GM18502 (cell line): Measurements from ENCODE around the gene NAGS.
"Not testable (repeated sequence)": the region's sequence is repeated elsewhere in the genome, so short reads cannot be mapped to it uniquely, and the experiment has no call there.

Source experiments
- ATAC-seq: cut with Tn5 transposase; IDR thresholded peaks from one replicate; pipeline ENCODE4 v1.9.1; 2021; ENCODE audit warnings: mild to moderate bottlenecking; ENCODE audit not compliant: unreplicated experiment, poor library complexity

Gene NAGS, protein sequence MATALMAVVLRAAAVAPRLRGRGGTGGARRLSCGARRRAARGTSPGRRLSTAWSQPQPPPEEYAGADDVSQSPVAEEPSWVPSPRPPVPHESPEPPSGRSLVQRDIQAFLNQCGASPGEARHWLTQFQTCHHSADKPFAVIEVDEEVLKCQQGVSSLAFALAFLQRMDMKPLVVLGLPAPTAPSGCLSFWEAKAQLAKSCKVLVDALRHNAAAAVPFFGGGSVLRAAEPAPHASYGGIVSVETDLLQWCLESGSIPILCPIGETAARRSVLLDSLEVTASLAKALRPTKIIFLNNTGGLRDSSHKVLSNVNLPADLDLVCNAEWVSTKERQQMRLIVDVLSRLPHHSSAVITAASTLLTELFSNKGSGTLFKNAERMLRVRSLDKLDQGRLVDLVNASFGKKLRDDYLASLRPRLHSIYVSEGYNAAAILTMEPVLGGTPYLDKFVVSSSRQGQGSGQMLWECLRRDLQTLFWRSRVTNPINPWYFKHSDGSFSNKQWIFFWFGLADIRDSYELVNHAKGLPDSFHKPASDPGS

DNA sequence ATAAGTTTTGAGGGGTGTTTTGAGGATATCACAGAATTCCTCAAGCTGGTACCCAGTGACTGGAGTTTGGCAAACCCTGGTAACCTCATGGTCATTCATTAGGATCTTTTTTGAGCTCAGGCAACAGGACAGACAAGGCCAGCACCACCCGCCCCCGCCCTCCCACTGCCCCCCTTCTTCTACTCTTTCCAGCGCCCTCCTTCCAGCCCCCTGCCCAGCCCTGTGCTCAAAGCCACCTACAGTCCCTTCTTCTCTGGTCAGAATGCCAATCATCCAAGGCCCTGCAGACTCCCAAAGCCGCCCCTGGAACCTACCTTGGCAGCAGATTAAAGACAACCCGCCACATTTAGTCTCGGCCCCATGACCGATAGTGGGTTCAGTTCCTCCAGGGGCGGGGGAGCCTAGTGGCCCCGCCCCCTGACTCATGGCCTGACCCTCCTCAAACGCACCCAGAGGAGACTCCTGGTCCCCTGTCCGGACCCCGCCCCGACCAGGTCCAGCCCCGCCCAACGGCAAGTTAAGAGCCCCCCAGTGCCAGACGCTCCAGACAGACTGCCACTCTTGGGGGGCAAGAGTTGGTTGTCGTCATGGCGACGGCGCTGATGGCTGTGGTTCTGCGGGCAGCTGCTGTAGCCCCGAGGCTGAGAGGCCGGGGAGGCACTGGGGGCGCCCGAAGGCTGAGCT is at the start of gene NAGS:
Gene NAGS, plus strand, starts transcription at position 546 of the 684 bp plus-strand sequence. Its CDS starts 42 bp downstream, at position 588.
- ATAC-seq = no peak

DNA sequence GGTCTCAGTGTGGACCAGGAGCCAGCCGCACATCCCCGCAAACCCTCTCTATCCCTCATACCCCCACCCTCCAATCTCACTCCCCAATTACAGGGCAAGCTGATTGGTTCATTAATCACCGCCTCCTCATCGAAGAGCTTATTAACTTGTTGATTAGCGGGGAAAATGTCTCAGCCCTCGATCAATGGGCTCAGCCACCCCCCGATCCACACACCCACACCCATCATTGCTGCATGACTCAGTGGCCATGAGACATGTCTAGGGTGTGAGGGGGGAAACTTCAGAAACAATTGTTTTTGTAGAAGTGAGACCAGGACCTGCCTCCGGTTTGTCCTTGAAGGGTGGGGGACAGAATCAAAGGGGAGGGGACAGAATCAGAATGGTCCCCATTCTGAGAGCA is 48.2 kb upstream of the NAGS start:
- ATAC-seq = no peak

DNA sequence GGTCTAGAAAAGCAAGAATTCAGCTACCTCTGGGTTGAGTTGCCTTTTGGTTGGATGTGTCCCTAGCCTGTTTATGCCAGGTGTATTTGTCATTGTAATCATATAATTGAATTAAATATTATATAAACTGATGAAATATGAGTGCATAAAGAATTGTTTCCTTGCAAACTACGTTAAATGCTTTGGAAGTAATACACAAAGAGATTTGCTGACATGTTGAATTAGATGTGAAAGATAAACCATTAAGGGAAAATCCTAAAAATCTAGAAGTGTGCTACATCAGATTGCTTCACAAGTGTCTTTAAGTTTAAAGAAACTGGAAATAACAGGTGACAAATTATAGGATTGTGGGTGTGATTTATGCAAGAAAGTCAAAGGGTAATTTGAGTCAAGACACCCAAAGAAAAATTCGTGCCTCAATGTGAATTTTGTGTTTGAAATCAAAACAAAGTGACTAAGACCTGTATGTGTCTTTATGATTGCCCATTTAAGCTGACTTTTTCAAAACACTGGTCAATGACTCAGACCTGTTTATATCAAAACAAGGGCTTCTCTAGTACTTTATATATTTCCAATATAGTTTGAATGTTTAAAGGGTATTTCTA is 45.6 kb upstream of the NAGS start:
- ATAC-seq = no peak

DNA sequence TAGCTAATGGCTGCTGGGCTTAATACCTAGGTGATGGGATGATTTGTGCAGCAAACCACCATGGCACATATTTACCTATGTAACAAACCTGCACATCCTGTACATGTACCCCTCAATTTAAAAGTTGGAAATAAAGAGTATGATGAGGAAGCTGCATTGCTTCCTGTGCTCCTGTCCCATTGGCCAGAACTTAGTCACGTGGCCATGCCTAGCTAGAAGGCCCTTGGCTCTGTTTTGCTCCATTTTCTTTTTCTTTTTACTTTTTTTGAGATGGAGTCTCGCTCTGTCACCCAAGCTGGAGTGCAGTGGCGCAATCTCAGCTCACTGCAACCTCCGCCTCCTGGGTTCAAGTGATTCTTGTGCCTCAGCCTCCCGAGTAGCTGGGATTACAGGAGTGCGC is 43.1 kb upstream of the NAGS start:
- not testable (repeated sequence) for ATAC-seq

DNA sequence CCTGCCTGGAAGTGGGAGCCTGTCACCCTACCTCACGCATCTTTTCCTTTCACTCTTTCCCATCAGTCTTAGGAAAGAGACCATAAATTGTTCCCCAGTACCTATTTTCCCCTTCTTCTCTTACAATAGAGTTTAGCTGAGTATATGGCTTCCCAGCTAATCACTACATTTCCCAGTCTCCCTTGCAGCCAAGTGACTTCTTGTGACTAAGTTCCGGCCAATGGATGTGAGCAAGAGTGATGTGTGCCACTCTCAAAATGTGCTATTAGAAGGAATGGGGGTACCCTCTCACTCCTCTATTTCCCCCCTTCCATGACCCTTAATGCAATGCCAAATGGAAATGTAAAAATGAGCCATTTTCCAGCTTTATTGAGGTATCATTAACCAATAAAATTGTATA is 42.5 kb upstream of the NAGS start:
- no peak for ATAC-seq

DNA sequence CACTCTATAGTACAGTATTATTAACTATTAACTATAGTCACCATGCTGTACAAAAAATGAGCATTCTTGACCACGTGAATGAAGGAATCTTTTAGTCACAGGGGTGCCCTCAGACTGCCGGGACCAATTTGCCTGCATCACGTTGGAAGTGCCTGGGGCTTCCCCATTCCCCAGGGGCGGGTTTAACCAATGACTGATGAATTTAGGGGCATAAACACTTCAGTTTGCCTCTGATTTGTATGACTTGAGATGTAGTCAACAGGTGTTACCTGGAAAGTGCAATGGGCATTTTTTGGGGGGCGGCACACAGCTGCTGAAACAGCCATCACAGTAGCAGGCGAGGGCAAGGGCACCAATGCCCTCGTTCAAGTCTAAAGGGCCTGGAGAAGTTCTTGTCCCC is 41.9 kb upstream of the NAGS start:
- ATAC-seq = no peak

DNA sequence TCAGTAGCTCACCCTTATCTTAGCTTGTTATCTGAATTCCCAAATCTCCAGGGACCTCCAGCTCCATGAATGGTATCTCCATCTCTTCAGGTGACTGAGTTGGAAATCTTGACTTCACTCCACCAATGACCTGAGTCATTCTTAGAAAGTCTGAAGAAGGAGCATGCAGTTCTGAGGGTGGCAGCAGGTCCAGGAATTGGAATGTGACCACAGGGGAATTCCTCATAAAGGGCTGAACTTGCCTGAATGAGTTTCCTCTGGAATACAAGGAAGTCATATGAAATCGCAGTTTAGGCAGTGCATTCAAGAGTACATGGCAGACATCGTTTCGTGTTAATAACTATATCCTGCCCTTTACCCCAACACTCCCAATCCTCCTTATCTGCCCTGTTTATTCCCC is 38.1 kb upstream of the NAGS start:
- no peak for ATAC-seq

DNA sequence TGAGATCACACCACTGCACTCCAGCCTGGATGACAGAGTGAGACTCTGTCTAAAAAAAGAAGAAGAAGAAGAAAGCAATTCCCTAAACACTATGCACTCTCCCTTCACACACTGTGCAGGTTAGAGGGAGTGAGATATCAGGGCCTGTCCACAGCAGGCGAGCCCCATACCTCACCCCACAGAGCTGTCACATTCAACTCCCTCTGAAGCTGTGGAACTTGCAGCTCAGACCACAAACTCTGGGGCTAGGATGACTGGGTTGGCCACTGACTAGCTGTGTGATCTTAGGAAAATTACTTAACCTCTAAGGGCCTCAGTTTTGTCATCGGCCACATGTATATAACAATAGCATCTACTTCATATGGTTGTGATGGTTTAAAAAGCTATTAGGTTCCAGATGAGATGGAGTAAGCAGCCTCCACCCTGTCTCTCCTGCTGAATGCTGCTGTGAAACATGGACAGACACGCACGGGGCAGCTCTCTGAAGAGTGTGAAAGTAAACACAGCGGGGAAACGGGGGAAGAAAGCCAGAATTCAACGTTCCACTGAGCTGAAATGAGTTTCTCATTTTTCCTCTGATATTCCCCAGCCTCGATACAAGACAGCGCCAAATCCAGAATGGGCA is 37.1 kb upstream of the NAGS start:
- ATAC-seq = no peak

DNA sequence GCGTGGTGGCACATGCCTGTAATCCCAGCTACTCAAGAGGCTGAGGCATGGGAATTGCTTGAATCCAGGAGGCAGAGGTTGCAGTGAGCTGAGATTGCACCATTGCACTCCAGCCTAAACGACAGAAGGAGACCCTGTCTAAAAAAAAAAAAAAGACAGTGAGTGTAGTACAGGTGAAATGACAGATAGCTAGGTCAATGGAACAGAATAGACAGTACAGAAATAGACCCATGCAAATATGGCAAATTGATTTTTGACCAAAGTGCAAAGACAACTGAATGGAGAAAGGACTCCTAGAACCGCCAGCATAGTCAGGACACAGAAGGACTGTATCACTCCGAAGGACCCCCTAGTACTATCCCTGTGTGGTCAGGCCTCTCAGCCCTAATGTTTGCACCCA is 34.1 kb upstream of the NAGS start:
- ATAC-seq = no peak

DNA sequence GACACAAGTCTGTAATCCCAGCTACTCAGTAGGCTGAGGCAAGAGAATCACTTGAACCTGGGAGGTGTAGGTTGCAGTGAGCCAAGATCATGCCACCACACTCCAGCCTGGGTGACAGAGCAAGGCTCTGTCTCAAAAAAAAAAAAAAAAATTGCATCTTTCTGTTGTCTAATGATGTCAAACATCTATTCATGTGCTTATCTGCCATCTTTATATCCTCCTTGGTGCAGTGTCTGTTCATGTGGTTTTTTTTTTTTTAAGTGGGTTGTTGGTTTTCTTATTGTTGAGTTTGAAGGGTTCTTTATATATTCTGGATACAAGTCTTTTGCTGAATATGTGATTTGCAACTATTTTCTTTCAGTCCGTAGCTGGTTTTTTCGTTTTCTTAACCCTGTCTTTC is 33.0 kb upstream of the NAGS start:
- ATAC-seq = not testable (repeated sequence)

DNA sequence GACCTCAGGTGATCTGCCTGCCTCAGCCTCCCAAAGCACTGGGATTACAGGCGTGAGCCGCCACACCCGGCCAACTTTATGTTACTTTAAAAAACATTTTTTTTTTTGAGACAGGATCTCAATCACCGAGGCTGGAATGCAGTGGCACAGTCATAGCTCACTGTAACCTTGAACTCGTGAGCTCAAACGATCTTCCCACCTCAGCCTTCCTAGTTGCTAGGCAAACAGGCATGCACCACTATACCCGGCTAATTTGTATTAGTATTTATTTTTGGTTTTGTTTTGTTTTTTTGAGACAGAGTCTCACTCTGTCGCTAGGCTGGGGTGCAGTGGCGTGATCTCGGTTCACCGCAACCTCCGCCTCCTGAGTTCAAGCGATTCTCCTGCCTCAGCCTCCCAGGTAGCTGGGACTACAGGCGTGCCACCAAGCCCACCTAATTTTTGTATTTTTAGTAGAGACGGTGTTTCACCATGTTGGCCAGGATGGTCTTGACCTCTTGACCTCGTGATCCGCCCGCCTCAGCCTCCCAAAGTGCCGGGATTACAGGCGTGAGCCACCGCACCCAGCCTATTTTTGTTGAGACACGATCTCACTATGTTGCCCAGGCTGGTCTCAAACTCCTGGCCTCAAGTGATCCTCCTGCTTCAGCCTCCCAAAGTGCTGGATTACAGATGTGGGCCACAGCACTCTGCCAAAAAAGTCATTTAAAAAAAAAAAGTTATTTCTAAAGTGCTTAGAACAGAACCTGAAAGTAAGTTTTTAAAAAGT is 31.8 kb upstream of the NAGS start:
- ATAC-seq = not testable (repeated sequence)

DNA sequence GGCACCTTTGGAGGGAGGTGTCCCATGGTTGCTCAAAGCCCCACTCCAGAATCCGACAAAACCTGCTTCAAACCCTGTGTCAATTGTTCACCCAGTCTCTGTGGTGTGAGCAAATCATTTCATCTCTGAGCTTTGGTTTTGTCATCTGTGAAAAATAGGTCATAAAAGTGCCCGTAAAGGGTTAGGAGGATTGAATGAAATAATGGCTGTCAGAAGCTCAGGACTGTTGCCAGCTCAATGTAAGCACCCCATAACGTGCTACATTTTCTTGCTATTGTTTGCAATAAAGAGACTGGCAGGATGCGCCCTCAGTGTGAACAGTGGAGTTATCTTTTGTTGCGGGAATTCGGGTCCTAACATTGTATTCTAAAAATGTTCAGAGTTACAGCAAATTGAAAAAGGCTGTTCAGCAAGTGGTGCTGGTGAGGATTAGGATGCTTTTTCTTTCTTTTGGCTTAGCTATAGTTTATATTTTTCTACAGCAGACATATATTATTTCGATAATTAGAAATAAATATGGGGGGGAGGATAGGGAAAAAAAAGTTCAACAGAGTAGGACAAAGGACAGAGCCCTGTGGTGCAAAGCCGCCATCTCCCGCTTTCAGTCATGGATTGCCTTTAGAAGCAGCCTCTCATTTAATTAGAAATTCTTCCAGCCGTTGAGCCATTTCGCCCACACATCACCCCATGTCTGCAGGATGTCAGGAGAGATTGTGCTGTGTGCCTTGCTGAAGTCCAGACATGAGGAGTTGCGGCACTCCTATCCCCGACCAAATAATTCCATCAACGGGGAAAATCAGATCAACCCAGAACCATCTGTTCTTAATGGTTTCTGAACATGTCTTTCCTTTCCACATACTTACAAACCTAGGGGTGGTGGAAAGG is 29.8 kb upstream of the NAGS start:
- ATAC-seq = no peak

DNA sequence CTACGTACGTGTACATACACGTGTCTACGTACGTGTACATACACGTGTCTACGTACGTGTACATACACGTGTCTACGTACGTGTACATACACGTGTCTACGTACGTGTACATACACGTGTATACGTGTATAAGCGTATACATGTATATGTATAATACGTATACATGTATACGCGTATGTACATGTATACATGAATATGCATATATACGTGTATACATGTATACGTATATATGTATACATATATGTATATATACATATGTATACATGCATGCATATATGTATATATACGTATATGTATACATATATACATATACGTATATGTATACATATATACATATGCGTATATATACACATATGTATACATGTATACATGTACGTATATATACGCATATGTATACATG is 28.5 kb upstream of the NAGS start:
- ATAC-seq = no peak

DNA sequence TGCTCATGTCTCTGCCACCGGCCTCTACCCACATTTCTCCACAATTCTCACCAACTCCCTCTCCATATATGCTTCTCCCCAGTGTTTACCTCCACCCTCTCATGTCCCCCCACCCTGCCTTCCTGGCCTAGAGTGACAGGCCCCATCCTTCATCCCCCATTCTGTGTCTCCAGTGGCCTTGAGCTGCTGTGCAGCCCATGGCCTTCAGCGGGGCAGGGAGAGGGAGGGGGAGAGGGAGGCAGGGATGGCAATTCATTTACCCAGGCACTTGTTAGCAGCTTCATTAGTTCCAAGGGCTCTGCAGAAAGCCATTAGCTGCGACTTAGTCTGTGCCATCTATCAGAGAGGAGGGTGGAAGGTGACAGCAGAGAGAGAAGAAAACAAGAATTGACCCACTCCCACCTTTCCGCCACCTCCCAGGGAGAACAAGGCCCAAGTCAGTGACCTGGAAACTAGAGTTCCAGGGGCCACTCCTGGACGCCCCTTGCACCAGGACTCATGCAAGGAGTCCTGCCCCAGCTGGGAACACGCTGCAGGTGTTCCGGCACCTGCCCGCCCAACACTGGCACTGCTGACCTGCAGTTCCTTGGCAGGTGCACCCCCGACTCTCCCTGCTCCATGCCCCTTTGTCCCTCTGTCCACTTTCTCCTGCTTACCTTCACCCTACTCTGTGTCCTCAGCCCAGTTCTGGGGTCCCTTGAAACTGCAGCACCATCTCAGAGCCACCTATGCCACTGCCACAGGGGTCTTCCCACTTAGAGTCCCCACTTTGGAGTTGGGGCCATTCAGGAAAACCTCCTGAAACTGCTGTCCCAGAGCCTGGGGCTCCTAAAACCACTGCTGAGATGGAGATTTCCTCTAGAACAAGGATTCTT is 27.2 kb upstream of the NAGS start:
- no peak for ATAC-seq

DNA sequence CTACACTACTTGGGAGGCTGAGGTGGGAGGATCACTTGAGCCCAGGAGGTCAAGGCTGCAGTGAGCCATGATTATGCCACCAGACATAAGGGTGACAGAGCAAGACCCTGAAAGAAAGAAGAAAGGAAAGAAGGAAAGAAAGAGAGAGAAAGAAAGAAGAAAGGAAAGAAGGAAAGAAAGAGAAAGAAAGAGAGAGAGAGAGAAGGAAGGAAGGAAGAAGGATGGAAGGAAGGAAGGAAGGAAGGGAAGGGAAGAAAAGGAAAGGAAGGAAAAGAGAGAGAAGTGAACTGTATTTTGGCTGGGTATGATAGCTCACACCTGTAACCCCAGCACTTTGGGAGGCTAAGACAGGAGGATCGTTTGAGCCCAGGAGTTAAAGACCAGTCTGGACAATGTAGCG is 26.3 kb upstream of the NAGS start:
- ATAC-seq = no peak

DNA sequence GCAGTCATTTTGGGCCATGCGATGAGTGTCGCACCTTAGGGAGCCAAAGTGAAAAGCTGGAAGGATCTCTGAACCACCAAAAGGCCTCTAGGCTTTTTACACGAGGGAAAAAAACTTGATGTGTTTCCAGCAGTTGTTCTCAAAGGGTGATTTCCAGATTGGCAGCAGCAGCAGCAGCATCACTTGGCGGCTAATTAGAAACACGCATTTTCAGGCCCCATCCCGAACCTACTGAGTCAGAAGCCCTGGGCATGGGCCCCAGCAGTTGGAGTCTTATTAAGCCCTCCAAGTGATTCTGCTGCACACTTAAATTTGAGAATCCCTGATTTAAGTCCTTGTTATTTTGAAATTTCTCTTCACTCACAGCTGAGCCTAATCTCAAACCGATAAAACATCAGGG is 25.4 kb upstream of the NAGS start:
- ATAC-seq = no peak

DNA sequence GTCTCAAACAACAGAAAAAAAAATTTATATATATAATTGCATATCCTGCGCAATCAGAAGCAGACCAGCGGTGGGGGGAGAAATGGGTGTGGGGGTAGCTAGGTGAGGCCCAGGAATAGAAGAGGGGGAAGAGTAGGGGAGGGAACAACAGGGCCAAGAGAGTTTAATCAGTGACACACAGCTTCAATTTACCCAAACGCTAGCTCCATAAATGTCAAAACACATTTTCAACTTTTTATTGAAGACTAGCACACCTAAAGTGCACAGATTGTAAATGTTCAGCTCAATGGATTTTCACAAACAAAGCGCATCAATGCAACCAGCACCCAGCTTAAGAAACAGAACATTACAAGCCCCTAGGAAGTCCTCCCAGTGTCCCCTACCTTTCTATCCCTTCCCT is 24.8 kb upstream of the NAGS start:
- ATAC-seq = no peak

DNA sequence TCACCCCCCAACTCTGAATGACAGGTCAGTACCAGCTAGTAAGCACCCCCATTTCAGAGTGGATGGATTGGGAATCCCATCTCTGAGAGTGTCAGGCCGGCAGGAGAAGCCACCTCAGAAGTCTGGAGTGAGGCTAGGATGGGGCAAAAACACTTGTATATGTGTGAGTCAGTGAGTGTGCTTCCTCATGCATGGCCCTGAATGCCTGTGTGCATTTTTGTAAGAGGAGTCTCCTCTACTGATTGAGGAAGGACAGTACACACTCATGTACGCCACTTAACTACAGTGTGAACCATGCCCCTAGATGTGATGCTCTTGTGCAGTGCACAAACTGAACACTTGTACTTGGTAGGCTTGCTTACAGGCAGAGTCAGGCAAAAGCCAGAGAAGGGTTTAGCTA is 22.3 kb upstream of the NAGS start:
- ATAC-seq = no peak
